ENCODE measurements around the gene DDX51.
"Not testable (repeated sequence)": the region's sequence is repeated elsewhere in the genome, so short reads cannot be mapped to it uniquely, and the experiment has no call there.

The DDX51 gene

GRCh38 chr12:132154941-132155770, 11.0 kb upstream of the DDX51 start:
- H3K27ac ChIP-seq (ENCODE audit: low read length), result no peak overlapping the region
- H3K36me3 ChIP-seq (ENCODE audit: control insufficient read depth, low read depth, low read length), result no peaks in the 10 kb centered on the region
- H3K27me3 ChIP-seq (ENCODE audit: control insufficient read depth, insufficient read depth, low read length), result peaks cover 7% of the 10 kb centered on the region
- no peak overlapping the region for H3K9ac ChIP-seq (ENCODE audit: low read length)
- no peaks in the 10 kb centered on the region for H3K4me1 ChIP-seq (ENCODE audit: control insufficient read depth, low read depth, low read length)
- no peaks in the 10 kb centered on the region for H3K9me3 ChIP-seq (ENCODE audit: control insufficient read depth, low read depth, low read length)
- no peak overlapping the region for H3K4me3 ChIP-seq (ENCODE audit: low read length)

GRCh38 chr12:132154341-132154761, 10.2 kb upstream of the DDX51 start:
- Histone ChIP-seq H3K27me3 (ENCODE audit: control insufficient read depth, insufficient read depth, low read length) (peaks cover 7% of the 10 kb centered on the region), H3K9me3 (ENCODE audit: control insufficient read depth, low read depth, low read length) (no peaks in the 10 kb centered on the region), H3K27ac (ENCODE audit: low read length) (no peak overlapping the region), H3K9ac (ENCODE audit: low read length) (no peak overlapping the region), H3K4me3 (ENCODE audit: low read length) (no peak overlapping the region), H3K4me1 (ENCODE audit: control insufficient read depth, low read depth, low read length) (no peaks in the 10 kb centered on the region), H3K36me3 (ENCODE audit: control insufficient read depth, low read depth, low read length) (no peaks in the 10 kb centered on the region)

GRCh38 chr12:132153501-132154340, 9.6 kb upstream of the DDX51 start:
- no peaks in the 10 kb centered on the region for H3K4me1 ChIP-seq (ENCODE audit: control insufficient read depth, low read depth, low read length)
- H3K9ac ChIP-seq (ENCODE audit: low read length), result no peak overlapping the region
- no peaks in the 10 kb centered on the region for H3K36me3 ChIP-seq (ENCODE audit: control insufficient read depth, low read depth, low read length)
- peaks cover 7% of the 10 kb centered on the region for H3K27me3 ChIP-seq (ENCODE audit: control insufficient read depth, insufficient read depth, low read length)
- no peak overlapping the region for H3K27ac ChIP-seq (ENCODE audit: low read length)
- H3K9me3 ChIP-seq (ENCODE audit: control insufficient read depth, low read depth, low read length), result no peaks in the 10 kb centered on the region
- no peak overlapping the region for H3K4me3 ChIP-seq (ENCODE audit: low read length)

GRCh38 chr12:132152953-132153352, 8.8 kb upstream of the DDX51 start:
- H3K4me3 ChIP-seq (ENCODE audit: low read length), result no peak overlapping the region
- H3K27me3 ChIP-seq (ENCODE audit: control insufficient read depth, insufficient read depth, low read length), result peaks cover 7% of the 10 kb centered on the region
- H3K9me3 ChIP-seq (ENCODE audit: control insufficient read depth, low read depth, low read length), result no peaks in the 10 kb centered on the region
- no peak overlapping the region for H3K27ac ChIP-seq (ENCODE audit: low read length)
- no peaks in the 10 kb centered on the region for H3K4me1 ChIP-seq (ENCODE audit: control insufficient read depth, low read depth, low read length)
- H3K9ac ChIP-seq (ENCODE audit: low read length), result no peak overlapping the region
- H3K36me3 ChIP-seq (ENCODE audit: control insufficient read depth, low read depth, low read length), result no peaks in the 10 kb centered on the region

DNA sequence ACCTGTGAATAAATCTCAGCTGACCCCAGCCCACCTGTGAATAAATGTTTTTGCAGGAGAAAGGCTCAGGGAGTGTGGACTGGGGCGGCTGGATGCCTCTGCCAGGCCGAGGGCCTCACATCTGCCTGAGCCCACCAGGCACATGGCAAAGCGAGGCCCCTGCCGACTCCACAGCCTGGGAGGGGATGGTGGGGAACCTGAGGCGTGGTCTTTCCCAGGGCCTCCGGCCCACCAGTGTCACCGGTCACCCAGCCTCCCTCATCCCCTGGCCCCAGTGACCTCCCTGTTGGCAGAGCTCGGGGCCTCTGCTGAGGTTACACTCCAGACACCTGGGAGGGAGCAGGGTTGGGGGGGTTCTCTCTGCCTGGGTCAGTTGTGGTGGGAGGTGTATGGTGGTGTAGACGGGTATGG, 8.3 kb upstream of the DDX51 start:
- no peaks in the 10 kb centered on the region for H3K4me1 ChIP-seq (ENCODE audit: control insufficient read depth, low read depth, low read length)
- no peak overlapping the region for H3K9ac ChIP-seq (ENCODE audit: low read length)
- no peaks in the 10 kb centered on the region for H3K36me3 ChIP-seq (ENCODE audit: control insufficient read depth, low read depth, low read length)

GRCh38 chr12:132151766-132152410, 7.8 kb upstream of the DDX51 start:
- H3K27me3 ChIP-seq (ENCODE audit: control insufficient read depth, insufficient read depth, low read length), result peaks cover 7% of the 10 kb centered on the region
- H3K4me1 ChIP-seq (ENCODE audit: control insufficient read depth, low read depth, low read length), result no peaks in the 10 kb centered on the region
- H3K9ac ChIP-seq (ENCODE audit: low read length), result no peak overlapping the region
- no peak overlapping the region for H3K27ac ChIP-seq (ENCODE audit: low read length)
- H3K36me3 ChIP-seq (ENCODE audit: control insufficient read depth, low read depth, low read length), result no peaks in the 10 kb centered on the region
- H3K4me3 ChIP-seq (ENCODE audit: low read length), result no peak overlapping the region
- no peaks in the 10 kb centered on the region for H3K9me3 ChIP-seq (ENCODE audit: control insufficient read depth, low read depth, low read length)

More for the DNA sequence above, 8.3 kb upstream of the DDX51 start:
- H3K27ac ChIP-seq (ENCODE audit: low read length), result no peak overlapping the region
- peaks cover 7% of the 10 kb centered on the region for H3K27me3 ChIP-seq (ENCODE audit: control insufficient read depth, insufficient read depth, low read length)
- H3K4me3 ChIP-seq (ENCODE audit: low read length), result no peak overlapping the region
- H3K9me3 ChIP-seq (ENCODE audit: control insufficient read depth, low read depth, low read length), result no peaks in the 10 kb centered on the region

GRCh38 chr12:132151145-132151765, 7.1 kb upstream of the DDX51 start:
- Histone ChIP-seq H3K36me3 (ENCODE audit: control insufficient read depth, low read depth, low read length) (peaks cover 3% of the 10 kb centered on the region), H3K27ac (ENCODE audit: low read length) (no peak overlapping the region), H3K9ac (ENCODE audit: low read length) (no peak overlapping the region), H3K4me3 (ENCODE audit: low read length) (no peak overlapping the region), H3K4me1 (ENCODE audit: control insufficient read depth, low read depth, low read length) (no peaks in the 10 kb centered on the region), H3K27me3 (ENCODE audit: control insufficient read depth, insufficient read depth, low read length) (peaks cover 7% of the 10 kb centered on the region), H3K9me3 (ENCODE audit: control insufficient read depth, low read depth, low read length) (no peaks in the 10 kb centered on the region)

- peaks cover 5% of the 10 kb centered on the region for H3K36me3 ChIP-seq (ENCODE audit: control insufficient read depth, low read depth, low read length)
- H3K9ac ChIP-seq (ENCODE audit: low read length), result no peak overlapping the region
- H3K4me3 ChIP-seq (ENCODE audit: low read length), result no peak overlapping the region
- no peaks in the 10 kb centered on the region for H3K4me1 ChIP-seq (ENCODE audit: control insufficient read depth, low read depth, low read length)
- H3K9me3 ChIP-seq (ENCODE audit: control insufficient read depth, low read depth, low read length), result no peaks in the 10 kb centered on the region
- peaks cover 7% of the 10 kb centered on the region for H3K27me3 ChIP-seq (ENCODE audit: control insufficient read depth, insufficient read depth, low read length)
- H3K27ac ChIP-seq (ENCODE audit: low read length), result no peak overlapping the region
Measured at GRCh38 chr12:132150780-132151144, 6.6 kb upstream of the DDX51 start.

DNA sequence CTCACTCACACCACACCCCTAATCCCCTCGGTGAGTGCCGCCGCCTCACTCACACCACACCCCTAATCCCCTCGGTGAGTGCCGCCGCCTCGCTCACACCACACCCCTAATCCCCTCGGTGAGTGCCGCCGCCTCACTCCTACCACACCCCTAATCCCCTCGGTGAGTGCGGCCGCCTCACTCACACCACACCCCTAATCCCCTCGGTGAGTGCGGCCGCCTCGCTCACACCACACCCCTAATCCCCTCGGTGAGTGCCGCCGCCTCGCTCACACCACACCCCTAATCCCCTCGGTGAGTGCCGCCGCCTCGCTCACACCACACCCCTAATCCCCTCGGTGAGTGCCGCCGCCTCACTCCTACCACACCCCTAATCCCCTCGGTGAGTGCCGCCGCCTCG, 5.4 kb upstream of the DDX51 start:
- not testable (repeated sequence) for H3K4me3 ChIP-seq (ENCODE audit: low read length); H3K9ac ChIP-seq (ENCODE audit: low read length); H3K9me3 ChIP-seq (ENCODE audit: control insufficient read depth, low read depth, low read length); H3K36me3 ChIP-seq (ENCODE audit: control insufficient read depth, low read depth, low read length); H3K4me1 ChIP-seq (ENCODE audit: control insufficient read depth, low read depth, low read length); H3K27ac ChIP-seq (ENCODE audit: low read length); H3K27me3 ChIP-seq (ENCODE audit: control insufficient read depth, insufficient read depth, low read length)

- peaks cover 5% of the 10 kb centered on the region for H3K36me3 ChIP-seq (ENCODE audit: control insufficient read depth, low read depth, low read length)
- no peaks in the 10 kb centered on the region for H3K4me1 ChIP-seq (ENCODE audit: control insufficient read depth, low read depth, low read length)
- no peak overlapping the region for H3K4me3 ChIP-seq (ENCODE audit: low read length)
Measured at GRCh38 chr12:132148368-132149045, 4.4 kb upstream of the DDX51 start.

More at GRCh38 chr12:132148368-132149045, 4.4 kb upstream of the DDX51 start:
- Histone ChIP-seq H3K9me3 (ENCODE audit: control insufficient read depth, low read depth, low read length) (no peaks in the 10 kb centered on the region), H3K27ac (ENCODE audit: low read length) (no peak overlapping the region), H3K9ac (ENCODE audit: low read length) (no peak overlapping the region), H3K27me3 (ENCODE audit: control insufficient read depth, insufficient read depth, low read length) (no peaks in the 10 kb centered on the region)

Measured in iPS-18a (cell line).